Right cardiac atrium (tissue), 5 donors: Measurements from ENCODE around the gene ITSN2. TPM values are rescaled to one million over a fixed set of nuclear protein-coding genes. Genes with fewer than 3 reads are reported as not detected.

Experiments used
- ATAC-seq, 2 donors: fragments of 200-7000 bp; cut with Tn5 transposase; one replicate each; pipeline versions ENCODE4 v1.8.0 to v1.9.1; 2020; ENCODE audit warnings: moderate library complexity in 2 of 2, mild to moderate bottlenecking in 1 of 2
- DNase-seq, 3 donors: peaks; one replicate each; pipeline ENCODE4 v3.0.0-alpha.2; 2020
- H3K27ac ChIP-seq: one replicate; pipeline ENCODE4 v1.5.1; 2013; ENCODE audit warnings: mild to moderate bottlenecking, low read length, control low read depth, moderate library complexity
- H3K27me3 ChIP-seq: one replicate; pipeline ENCODE4 v1.6.1; 2013; ENCODE audit not compliant: control insufficient read depth, insufficient read depth
- H3K4me1 ChIP-seq: one replicate; pipeline ENCODE4 v1.6.1; 2013; ENCODE audit warnings: low read length; ENCODE audit not compliant: control insufficient read depth, insufficient read depth
- H3K4me3 ChIP-seq: one replicate; pipeline ENCODE4 v1.5.1; 2013; ENCODE audit warnings: low read length, control low read depth
- H3K9me3 ChIP-seq: one replicate; pipeline ENCODE4 v1.6.1; 2013; ENCODE audit warnings: low read length; ENCODE audit not compliant: control insufficient read depth
- WGBS: extraction: QIAGEN DNeasy Blood & Tissue Kit; methylation state at CpG from one replicate; pipeline ENCODE4 v1.1.7; 2013; 5-methylcytosine and 5-hydroxymethylcytosine counted together
- intact Hi-C, 4 donors: fragments of 100-400 bp; cut with DNase I; formaldehyde crosslinking; loops; one replicate each; pipeline versions ENCODE4 v1.11.0 to v1.14.0; 2022 to 2023
- polyA plus RNA-seq: library from polyadenylated mRNA; stranded (reverse); fragments of 200-250 nt; gene quantifications from one replicate; pipeline ENCODE4 v1.2.3, GENCODE V29; 2013
- total RNA-seq, 4 donors: library from RNA; stranded (reverse); fragmentation: NEBNext Ultra II Directional; extraction: Animal tissue kit (Norgen Biotek cat#: 25700); gene quantifications; one replicate each; pipeline ENCODE4 v1.2.1, GENCODE V29; 2021
- donor health status: healthy with polysubstance abuse.
- donor health status: DM: no; HTN: yes; CAD: no.
- donor health status: DM: no; HTN: no; CAD: no.
- donor health status: DM: no; HTN: yes; CAD: no; lungs with severe emphysema.
- donor health status: DM: yes; HTN: yes; CAD: no.

The ITSN2 gene
- total and polyA plus RNA-seq, 5 donors = 22.8 to 58.9 (median 54.4) TPM

- Histone ChIP-seq H3K4me1 (no peaks in the 10 kb centered on the region), H3K9me3 (no peaks in the 10 kb centered on the region), H3K4me3 (no peak overlapping the region), H3K27ac (no peak overlapping the region), H3K27me3 (no peaks in the 10 kb centered on the region)
- no peak for DNase-seq
- 89% methylated on average over 4 of the region's 4 CpGs for WGBS
- ATAC-seq = no peak
- intact Hi-C loops = no loop called here
Measured at GRCh38 chr2:24394998-24395397, 34.7 kb upstream of the ITSN2 start.

- Histone ChIP-seq H3K9me3 (no peaks in the 10 kb centered on the region), H3K4me1 (no peaks in the 10 kb centered on the region), H3K27ac (no peak overlapping the region), H3K27me3 (no peaks in the 10 kb centered on the region), H3K4me3 (no peak overlapping the region)
- ATAC-seq = no peak
- WGBS = 76% methylated on average over 5 of the region's 5 CpGs
- DNase-seq = no peak
- intact Hi-C loops = no loop called here
Measured at GRCh38 chr2:24392542-24393059, 32.3 kb upstream of the ITSN2 start.

GRCh38 chr2:24385366-24385765 lies 25.0 kb upstream of the ITSN2 start:
- Histone ChIP-seq H3K9me3 (no peaks in the 10 kb centered on the region), H3K4me3 (no peak overlapping the region), H3K27me3 (no peaks in the 10 kb centered on the region), H3K4me1 (no peaks in the 10 kb centered on the region), H3K27ac (no peak overlapping the region)
- DNase-seq (no peak), ATAC-seq (no peak)
- WGBS = 89% methylated on average over 2 of the region's 2 CpGs
- intact Hi-C loops = no loop called here

- ATAC-seq = peak; percentile 90 to 93
- Histone ChIP-seq H3K4me1 (no peaks in the 10 kb centered on the region), H3K27me3 (no peaks in the 10 kb centered on the region), H3K4me3 (no peak overlapping the region), H3K9me3 (no peaks in the 10 kb centered on the region), H3K27ac (no peak overlapping the region)
- peak; percentile 32 to 75 (median 65) for DNase-seq
- WGBS = 20% methylated on average over 10 of the region's 10 CpGs
- intact Hi-C loops = loop anchor here in 2 of 4 donors (5.0 kb wide), 2 partner anchors 75 to 155 kb away; no protein-coding TSS in a partner anchor
Measured at GRCh38 chr2:24382363-24383073, 22.2 kb upstream of the ITSN2 start.

- peak; percentile 58 to 64 for ATAC-seq
- H3K27me3 ChIP-seq = no peaks in the 10 kb centered on the region
- H3K27ac ChIP-seq = no peak overlapping the region
- 67% methylated on average over 2 of the region's 2 CpGs for WGBS
- no peaks in the 10 kb centered on the region for H3K4me1 ChIP-seq
- no peak for DNase-seq
- intact Hi-C loops = loop anchor here in 2 of 4 donors (5.0 kb wide), 2 partner anchors 74 to 154 kb away; no protein-coding TSS in a partner anchor
- H3K9me3 ChIP-seq = no peaks in the 10 kb centered on the region
- no peak overlapping the region for H3K4me3 ChIP-seq
Measured at GRCh38 chr2:24380820-24381219, 20.5 kb upstream of the ITSN2 start.

- Histone ChIP-seq H3K4me1 (no peaks in the 10 kb centered on the region), H3K9me3 (no peaks in the 10 kb centered on the region), H3K27ac (no peak overlapping the region), H3K27me3 (no peaks in the 10 kb centered on the region), H3K4me3 (no peak overlapping the region)
- peak; percentile 61 to 77 for ATAC-seq
- DNase-seq = no peak
- WGBS = 60% methylated on average over 8 of the region's 8 CpGs
- intact Hi-C loops = no loop called here
Measured at GRCh38 chr2:24375349-24376087, 15.2 kb upstream of the ITSN2 start.

GRCh38 chr2:24374301-24374700 lies 14.0 kb upstream of the ITSN2 start:
- no peaks in the 10 kb centered on the region for H3K9me3 ChIP-seq
- H3K4me1 ChIP-seq = no peaks in the 10 kb centered on the region
- H3K27ac ChIP-seq = no peak overlapping the region
- DNase-seq (no peak), ATAC-seq (no peak)
- H3K27me3 ChIP-seq = no peaks in the 10 kb centered on the region
- no peak overlapping the region for H3K4me3 ChIP-seq
- WGBS = 53% methylated on average over 3 of the region's 4 CpGs
- intact Hi-C loops = no loop called here

GRCh38 chr2:24372033-24372432 lies 11.7 kb upstream of the ITSN2 start:
- no peak overlapping the region for H3K27ac ChIP-seq
- no peaks in the 10 kb centered on the region for H3K4me1 ChIP-seq
- no peak for DNase-seq
- H3K4me3 ChIP-seq = no peak overlapping the region
- WGBS = 83% methylated on average over 7 of the region's 7 CpGs
- H3K27me3 ChIP-seq = no peaks in the 10 kb centered on the region
- intact Hi-C loops = no loop called here
- H3K9me3 ChIP-seq = no peaks in the 10 kb centered on the region
- no peak for ATAC-seq

GRCh38 chr2:24365826-24366225 lies 5.5 kb upstream of the ITSN2 start:
- intact Hi-C loops = no loop called here
- H3K27me3 ChIP-seq = no peaks in the 10 kb centered on the region

GRCh38 chr2:24365051-24365450 lies 4.7 kb upstream of the ITSN2 start:
- DNase-seq (peak; percentile 90 to 95 (median 94)), ATAC-seq (peak; percentile 84 to 92)
- no peaks in the 10 kb centered on the region for H3K9me3 ChIP-seq
- no peaks in the 10 kb centered on the region for H3K27me3 ChIP-seq
- H3K4me1 ChIP-seq = peaks cover 6% of the 10 kb centered on the region
- WGBS = 10% methylated on average over 7 of the region's 7 CpGs
- H3K4me3 ChIP-seq = no peak overlapping the region
- peak overlapping the region; percentile 9 for H3K27ac ChIP-seq
- intact Hi-C loops = no loop called here

More at GRCh38 chr2:24365826-24366225, 5.5 kb upstream of the ITSN2 start:
- DNase-seq (no peak), ATAC-seq (peak; percentile 7)
- peaks cover 6% of the 10 kb centered on the region for H3K4me1 ChIP-seq
- WGBS = 21% methylated on average over 5 of the region's 5 CpGs
- no peaks in the 10 kb centered on the region for H3K9me3 ChIP-seq
- no peak overlapping the region for H3K4me3 ChIP-seq
- H3K27ac ChIP-seq = no peak overlapping the region

- Histone ChIP-seq H3K4me3 (no peak overlapping the region), H3K27me3 (no peaks in the 10 kb centered on the region), H3K4me1 (peaks cover 6% of the 10 kb centered on the region), H3K27ac (no peak overlapping the region), H3K9me3 (no peaks in the 10 kb centered on the region)
- intact Hi-C loops = no loop called here
- ATAC-seq = no peak
- no peak for DNase-seq
- WGBS = 90% methylated on average over 2 of the region's 2 CpGs
Measured at GRCh38 chr2:24363301-24363700, 3.0 kb upstream of the ITSN2 start.
